ENCODE results near the gene GPR183. TPM values are rescaled to one million over a fixed set of nuclear protein-coding genes. Genes with fewer than 3 reads are reported as not detected.

The GPR183 gene
- total and polyA plus RNA-seq, 10 of the 15 experiments (the other 5 are each of a cell fraction or from before 2014, with no cell fraction given): 134 to 669 (median 225) TPM

- TF ChIP-seq ETV6 (conservative IDR thresholded peaks at IDR 0.05 in 1 of 2, IDR thresholded peaks at IDR 0.05 in 1 of 2; ENCODE audit: borderline replicate concordance in 1 of 2, low read depth in 1 of 2) (peak in 1 of 2 experiments; percentile 40; a peak in 1 of 4 replicates), JUNB (IDR thresholded peaks at IDR 0.05) (0 out of 2 replicates have a peak, but pooled peaks have one; percentile 9), BACH1 (IDR thresholded peaks at IDR 0.05; ENCODE audit: borderline replicate concordance) (no peak; the same call in 1 of the 2 replicates), MLLT1 (IDR thresholded peaks at IDR 0.05) (peak; percentile 67; the same call in 1 of the 2 replicates), BCL3 (IDR thresholded peaks at IDR 0.05; ENCODE audit: borderline replicate concordance, insufficient read depth, low read depth, low read length, poor library complexity, severe bottlenecking) (peak; percentile 76), TBL1XR1 (IDR thresholded peaks at IDR 0.05; ENCODE audit: low read depth, low read length) (no peak; the same call in 1 of the 2 replicates), MTA2 (IDR thresholded peaks at IDR 0.05; ENCODE audit: low read depth) (peak; percentile 75), TCF3 (IDR thresholded peaks at IDR 0.05; ENCODE audit: borderline replicate concordance, insufficient read depth, low read depth, low read length) (peak; percentile 78; the same call in 1 of the 2 replicates), ZNF687 (IDR thresholded peaks at IDR 0.05) (peak; percentile 45; the same call in 1 of the 2 replicates), IRF4 (IDR thresholded peaks at IDR 0.05; ENCODE audit: low read depth, low read length) (0 out of 2 replicates have a peak, but pooled peaks have one; percentile 20), ATF7 (IDR thresholded peaks at IDR 0.05; ENCODE audit: low read depth) (peak; percentile 65; the same call in 1 of the 2 replicates)
Observed at GRCh38 chr13:99331881-99332293, 24.7 kb upstream of the GPR183 start (continued).

All from GM12878 (cell line).